Measurements from ENCODE around the gene SH3RF3. TPM values are rescaled to one million over a fixed set of nuclear protein-coding genes. Genes with fewer than 3 reads are reported as not detected.

The SH3RF3 gene
- total RNA-seq, 3 donors from 2014 or later = 3.2 to 5.6 (median 4.6) TPM

DNA sequence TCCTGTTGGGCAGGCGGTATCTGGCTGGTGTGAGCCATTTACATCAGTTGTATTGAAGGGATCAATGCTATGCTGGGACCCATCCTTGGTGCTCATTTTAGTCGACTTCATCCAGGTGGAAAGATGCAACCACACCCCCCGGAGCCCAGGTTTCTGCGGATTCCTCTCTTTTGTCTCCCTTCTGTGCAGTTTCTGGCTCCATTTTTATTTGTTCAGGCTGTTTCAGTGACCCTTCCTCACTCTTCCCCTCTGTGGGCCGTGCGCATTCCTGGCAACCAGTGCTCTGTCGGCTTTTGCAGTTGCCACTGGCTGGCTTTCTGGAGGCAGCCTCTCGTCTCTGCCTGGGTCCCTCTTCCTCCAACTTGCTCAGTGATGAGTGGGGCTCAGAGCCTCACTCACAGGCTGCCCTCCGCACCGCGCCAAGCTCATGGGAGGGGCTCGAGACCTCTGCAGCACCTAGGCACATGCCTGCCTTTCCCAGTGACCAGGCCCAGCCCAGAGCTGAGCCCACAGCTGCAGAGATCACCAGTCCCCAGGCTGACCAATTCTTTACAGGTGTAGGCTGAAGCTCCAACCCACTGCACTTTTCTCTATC, 12.1 kb downstream of the SH3RF3 start:
- Histone ChIP-seq H3K27me3 (no peaks in the 10 kb centered on the region), H3K36me3 (no peaks in the 10 kb centered on the region), H3K9me3 (no peaks in the 10 kb centered on the region), H3K27ac (no peak overlapping the region), H3K4me3 (no peak overlapping the region), H3K4me1 (no peaks in the 10 kb centered on the region)
- intact Hi-C loops (cut with DNase I; ENCODE audit: low total_unique reads) = no loop called here
- no peak for DNase-seq (ENCODE audit: low spot score in 2 of 2)
- TF ChIP-seq POLR2A (IDR thresholded peaks at IDR 0.05) = no peak
- TF ChIP-seq, protein P1, sequence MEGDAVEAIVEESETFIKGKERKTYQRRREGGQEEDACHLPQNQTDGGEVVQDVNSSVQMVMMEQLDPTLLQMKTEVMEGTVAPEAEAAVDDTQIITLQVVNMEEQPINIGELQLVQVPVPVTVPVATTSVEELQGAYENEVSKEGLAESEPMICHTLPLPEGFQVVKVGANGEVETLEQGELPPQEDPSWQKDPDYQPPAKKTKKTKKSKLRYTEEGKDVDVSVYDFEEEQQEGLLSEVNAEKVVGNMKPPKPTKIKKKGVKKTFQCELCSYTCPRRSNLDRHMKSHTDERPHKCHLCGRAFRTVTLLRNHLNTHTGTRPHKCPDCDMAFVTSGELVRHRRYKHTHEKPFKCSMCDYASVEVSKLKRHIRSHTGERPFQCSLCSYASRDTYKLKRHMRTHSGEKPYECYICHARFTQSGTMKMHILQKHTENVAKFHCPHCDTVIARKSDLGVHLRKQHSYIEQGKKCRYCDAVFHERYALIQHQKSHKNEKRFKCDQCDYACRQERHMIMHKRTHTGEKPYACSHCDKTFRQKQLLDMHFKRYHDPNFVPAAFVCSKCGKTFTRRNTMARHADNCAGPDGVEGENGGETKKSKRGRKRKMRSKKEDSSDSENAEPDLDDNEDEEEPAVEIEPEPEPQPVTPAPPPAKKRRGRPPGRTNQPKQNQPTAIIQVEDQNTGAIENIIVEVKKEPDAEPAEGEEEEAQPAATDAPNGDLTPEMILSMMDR (IDR thresholded peaks at IDR 0.05) = no peak
- TF ChIP-seq POLR2AphosphoS5 (IDR thresholded peaks at IDR 0.05) = no peak

DNA sequence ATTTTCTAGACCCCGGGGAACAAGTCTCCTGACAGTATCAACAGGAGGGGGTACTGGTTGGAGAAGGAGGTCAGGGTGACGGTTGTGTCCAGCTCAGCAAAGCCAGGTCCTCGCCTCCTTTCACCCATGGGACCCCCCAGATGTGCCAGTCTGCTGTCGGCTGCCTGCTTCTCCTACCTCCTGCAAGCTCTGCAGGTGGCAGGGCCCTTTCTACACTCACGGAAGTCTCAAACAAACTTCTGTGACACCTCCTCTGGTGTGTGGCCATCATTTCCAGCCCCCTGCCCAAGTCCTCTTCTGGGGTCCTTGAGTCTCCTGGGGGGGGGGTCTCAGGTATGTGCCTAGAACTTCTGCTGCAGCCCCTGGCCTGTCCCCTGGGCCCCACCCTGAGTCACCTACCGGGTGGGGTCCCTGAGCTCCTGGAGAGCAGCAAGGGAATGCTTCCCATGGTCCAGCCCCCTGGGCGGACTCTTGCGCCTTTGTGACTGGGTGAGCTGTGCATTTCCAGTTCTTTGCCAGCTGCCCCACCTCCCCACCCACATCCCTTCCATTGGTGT, 12.8 kb downstream of the SH3RF3 start:
- no peaks in the 10 kb centered on the region for H3K9me3 ChIP-seq

DNA sequence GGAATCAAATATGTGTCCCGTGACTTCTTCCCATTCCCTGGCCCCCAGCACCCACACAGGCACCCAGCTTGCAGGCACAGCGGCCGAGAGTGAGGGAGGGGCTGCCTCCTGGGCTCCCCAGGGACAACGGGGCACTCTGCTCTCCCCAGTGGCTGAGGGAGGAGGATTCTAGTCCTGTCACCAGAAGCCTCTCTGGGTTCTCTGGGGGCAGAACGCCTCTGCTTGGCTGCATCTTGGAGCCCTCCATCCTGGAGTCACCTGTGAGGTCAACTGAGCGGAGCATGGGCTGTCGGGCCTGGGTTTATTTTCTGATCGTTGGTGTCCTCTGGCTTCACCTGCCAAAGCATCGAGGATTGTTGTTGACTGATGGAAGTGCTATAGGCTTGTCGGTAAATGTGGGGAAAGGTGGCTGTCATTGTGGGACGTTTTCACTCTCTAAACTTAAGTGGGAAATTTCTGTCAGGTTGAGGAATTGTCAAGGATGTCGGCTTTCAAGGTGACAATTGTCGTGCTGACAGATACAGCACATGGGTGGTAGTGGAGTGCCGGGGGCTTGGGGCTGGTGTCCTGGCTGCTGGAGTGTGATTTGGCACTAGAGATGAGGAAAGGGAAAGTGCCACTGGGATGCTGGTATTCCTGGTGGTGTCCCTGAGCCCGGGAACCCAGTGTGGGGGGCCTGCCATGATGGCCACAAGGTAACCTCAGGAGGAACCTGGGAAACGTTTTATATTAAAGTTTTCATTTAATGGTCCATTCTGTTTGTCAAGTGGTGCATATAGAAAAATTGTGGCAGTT, 13.6 kb downstream of the SH3RF3 start:
- Histone ChIP-seq H3K36me3 (no peaks in the 10 kb centered on the region), H3K4me3 (no peak overlapping the region), H3K4me1 (no peaks in the 10 kb centered on the region), H3K9me3 (no peaks in the 10 kb centered on the region), H3K27me3 (no peaks in the 10 kb centered on the region), H3K27ac (no peak overlapping the region)
- intact Hi-C loops (cut with DNase I; ENCODE audit: low total_unique reads) = no loop called here
- no peak for TF ChIP-seq POLR2AphosphoS5 (IDR thresholded peaks at IDR 0.05)
- TF ChIP-seq POLR2A (IDR thresholded peaks at IDR 0.05) = no peak
- TF ChIP-seq, protein P1 (IDR thresholded peaks at IDR 0.05) = no peak
- DNase-seq (ENCODE audit: low spot score in 2 of 2) = no peak

More for the DNA sequence above, 12.8 kb downstream of the SH3RF3 start:
- TF ChIP-seq, protein P1 (IDR thresholded peaks at IDR 0.05) = no peak
- TF ChIP-seq POLR2A (IDR thresholded peaks at IDR 0.05) (no peak), POLR2AphosphoS5 (IDR thresholded peaks at IDR 0.05) (no peak)
- no peaks in the 10 kb centered on the region for H3K27me3 ChIP-seq
- no peak overlapping the region for H3K27ac ChIP-seq
- no peak for DNase-seq (ENCODE audit: low spot score in 2 of 2)
- no peaks in the 10 kb centered on the region for H3K4me1 ChIP-seq
- H3K36me3 ChIP-seq = no peaks in the 10 kb centered on the region
- intact Hi-C loops (cut with DNase I; ENCODE audit: low total_unique reads) = no loop called here
- no peak overlapping the region for H3K4me3 ChIP-seq

DNA sequence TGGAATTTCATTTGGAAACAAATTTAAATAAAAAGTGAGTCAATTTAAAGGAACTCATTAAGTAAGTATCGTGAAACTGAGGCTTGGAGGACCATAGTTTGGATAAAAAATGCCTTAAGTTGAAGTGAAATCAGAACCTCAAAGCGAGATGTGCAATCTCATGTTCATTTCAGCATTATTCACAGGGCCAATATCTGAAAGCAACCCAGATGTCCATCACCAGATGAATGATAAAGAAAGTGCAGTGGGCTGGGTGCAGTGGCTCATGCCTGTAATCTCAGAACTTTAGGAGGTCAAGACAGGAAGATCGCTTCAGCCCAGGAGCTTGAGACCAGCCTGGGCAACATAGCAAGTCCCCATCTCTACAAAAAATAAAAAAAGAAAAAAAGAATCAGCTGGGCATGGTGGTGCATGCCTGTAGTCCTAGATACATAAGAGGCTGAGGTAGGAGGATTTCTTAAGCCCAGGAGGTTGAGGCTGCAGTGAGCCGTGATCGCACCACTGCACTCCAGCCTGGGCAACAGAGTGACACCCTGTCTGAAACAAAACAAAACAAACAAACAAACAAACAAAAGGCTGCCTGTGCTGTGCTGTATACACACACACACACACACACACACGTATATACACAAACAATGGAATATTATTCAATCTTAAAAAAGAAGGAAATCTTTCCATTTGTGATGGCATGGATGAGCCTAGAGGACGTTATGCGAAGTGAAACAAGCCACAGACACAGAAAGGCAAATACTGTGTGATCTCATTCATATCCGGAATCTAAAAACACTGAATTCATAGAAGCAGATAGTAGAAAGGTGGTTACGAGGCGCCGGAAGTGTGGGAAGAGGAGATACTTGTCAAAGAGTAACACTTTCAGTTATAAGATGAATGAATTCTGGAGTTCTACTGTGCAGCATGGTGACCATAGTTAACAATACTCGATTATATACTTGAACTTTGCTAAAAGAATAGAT, 14.5 kb downstream of the SH3RF3 start:
- no peaks in the 10 kb centered on the region for H3K9me3 ChIP-seq
- DNase-seq (ENCODE audit: low spot score in 2 of 2) = no peak
- no peaks in the 10 kb centered on the region for H3K4me1 ChIP-seq
- TF ChIP-seq POLR2AphosphoS5 (IDR thresholded peaks at IDR 0.05) = no peak
- TF ChIP-seq POLR2A (IDR thresholded peaks at IDR 0.05) = no peak
- TF ChIP-seq, protein P1 (IDR thresholded peaks at IDR 0.05) = no peak
- intact Hi-C loops (cut with DNase I; ENCODE audit: low total_unique reads) = no loop called here
- no peaks in the 10 kb centered on the region for H3K27me3 ChIP-seq
- H3K4me3 ChIP-seq = no peak overlapping the region
- H3K27ac ChIP-seq = no peak overlapping the region
- H3K36me3 ChIP-seq = no peaks in the 10 kb centered on the region

Data from breast epithelium (tissue), 4 donors.